Peyer's patch (tissue), 4 donors: ENCODE data around the gene MIF4GD.

ENCODE experiments used
- CTCF ChIP-seq, 6 experiments: fragments of 450-650 bp in 4 of 6; fragments of 200-600 bp in 2 of 6; sonication (generic) in 1 of 6; IDR thresholded peaks; one replicate each; pipeline ENCODE4 v1.5.1; 2017 to 2019; ENCODE audit warnings: antibody characterized with exemption in 6 of 6, mild to moderate bottlenecking in 3 of 6, moderate library complexity in 1 of 6
- POLR2A ChIP-seq, 2 donors: fragments of 450-650 bp; IDR thresholded peaks; one replicate each; pipeline ENCODE4 v1.5.1; 2017; ENCODE audit warnings: antibody characterized with exemption in 2 of 2, mild to moderate bottlenecking in 2 of 2, moderate library complexity in 2 of 2

GRCh38 chr17:75219815-75220214 lies 51.2 kb downstream of the MIF4GD start:
- TF ChIP-seq CTCF (IDR thresholded peaks at IDR 0.05), result no peak
- no peak for TF ChIP-seq POLR2A (IDR thresholded peaks at IDR 0.05)
